Neural cell (in vitro differentiated cells): ENCODE measurements around the gene CD180.

Source experiments
- EP300 ChIP-seq: fragments of 450-650 bp; conservative IDR thresholded peaks from 2 replicates; pipeline ENCODE4 v1.6.1; 2014; ENCODE audit warnings: antibody characterized with exemption, mild to moderate bottlenecking, moderate library complexity; ENCODE audit not compliant: poor library complexity, severe bottlenecking
- EZH2 ChIP-seq: fragments of 200-600, 300-800 bp; shearing (Covaris generic), sonication (generic); IDR thresholded peaks from 2 replicates; pipeline ENCODE4 v1.6.1; 2014; ENCODE audit warnings: antibody characterized with exemption, low read length, borderline replicate concordance, mild to moderate bottlenecking; ENCODE audit not compliant: insufficient read depth, poor library complexity, severe bottlenecking
- MXI1 ChIP-seq: fragments of 450-650 bp; conservative IDR thresholded peaks from 2 replicates; pipeline ENCODE4 v1.6.1; 2014; ENCODE audit warnings: antibody characterized with exemption, mild to moderate bottlenecking; ENCODE audit not compliant: poor library complexity, severe bottlenecking
- POLR2AphosphoS5 ChIP-seq: IDR thresholded peaks from 2 replicates; pipeline ENCODE4 v1.6.1; 2012
- RAD21 ChIP-seq: fragments of 450-650 bp; conservative IDR thresholded peaks from 2 replicates; pipeline ENCODE4 v1.6.1; 2014; ENCODE audit warnings: antibody characterized with exemption, mild to moderate bottlenecking, moderate library complexity
- SMC3 ChIP-seq: fragments of 450-650 bp; conservative IDR thresholded peaks from 2 replicates; pipeline ENCODE4 v1.6.1; 2014; ENCODE audit warnings: antibody characterized with exemption, mild to moderate bottlenecking, moderate library complexity; ENCODE audit not compliant: poor library complexity
- TAF1 ChIP-seq: IDR thresholded peaks from 2 replicates; pipeline ENCODE4 v1.6.1; 2012; ENCODE audit warnings: low read depth
- TF ChIP-seq, protein P1 (sequence below): fragments of 450-650 bp; IDR thresholded peaks from 2 replicates; pipeline ENCODE4 v1.5.1; 2014; ENCODE audit warnings: antibody characterized with exemption, mild to moderate bottlenecking, moderate library complexity; ENCODE audit not compliant: poor library complexity, severe bottlenecking
- TF ChIP-seq, protein P2 (sequence below): IDR thresholded peaks from 2 replicates; pipeline ENCODE4 v1.6.1; 2012; ENCODE audit warnings: borderline replicate concordance

DNA sequence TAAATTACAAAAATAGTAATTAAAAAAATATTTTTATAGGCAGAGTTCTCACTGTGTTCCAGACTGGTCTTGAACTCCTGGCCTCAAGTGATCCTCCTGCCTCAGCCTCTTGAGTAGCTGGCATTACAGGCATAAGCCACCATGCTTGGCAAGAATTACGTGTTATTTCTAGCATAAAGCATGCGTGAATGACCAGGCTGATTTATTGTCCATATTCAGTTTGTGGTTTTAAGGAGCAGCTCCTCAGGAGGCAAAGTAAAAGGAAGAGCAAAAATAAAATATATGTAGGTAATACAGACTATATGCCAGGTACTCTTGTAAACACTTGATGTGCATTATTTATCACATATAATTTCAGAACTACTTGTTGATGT lies 7.1 kb upstream of the CD180 start:
- no peak for TF ChIP-seq EZH2
- TF ChIP-seq, protein P1, sequence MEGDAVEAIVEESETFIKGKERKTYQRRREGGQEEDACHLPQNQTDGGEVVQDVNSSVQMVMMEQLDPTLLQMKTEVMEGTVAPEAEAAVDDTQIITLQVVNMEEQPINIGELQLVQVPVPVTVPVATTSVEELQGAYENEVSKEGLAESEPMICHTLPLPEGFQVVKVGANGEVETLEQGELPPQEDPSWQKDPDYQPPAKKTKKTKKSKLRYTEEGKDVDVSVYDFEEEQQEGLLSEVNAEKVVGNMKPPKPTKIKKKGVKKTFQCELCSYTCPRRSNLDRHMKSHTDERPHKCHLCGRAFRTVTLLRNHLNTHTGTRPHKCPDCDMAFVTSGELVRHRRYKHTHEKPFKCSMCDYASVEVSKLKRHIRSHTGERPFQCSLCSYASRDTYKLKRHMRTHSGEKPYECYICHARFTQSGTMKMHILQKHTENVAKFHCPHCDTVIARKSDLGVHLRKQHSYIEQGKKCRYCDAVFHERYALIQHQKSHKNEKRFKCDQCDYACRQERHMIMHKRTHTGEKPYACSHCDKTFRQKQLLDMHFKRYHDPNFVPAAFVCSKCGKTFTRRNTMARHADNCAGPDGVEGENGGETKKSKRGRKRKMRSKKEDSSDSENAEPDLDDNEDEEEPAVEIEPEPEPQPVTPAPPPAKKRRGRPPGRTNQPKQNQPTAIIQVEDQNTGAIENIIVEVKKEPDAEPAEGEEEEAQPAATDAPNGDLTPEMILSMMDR = no peak
- no peak for TF ChIP-seq POLR2AphosphoS5
- no peak for TF ChIP-seq TAF1
- TF ChIP-seq RAD21 = no peak
- no peak for TF ChIP-seq SMC3
- no peak for TF ChIP-seq EP300
- TF ChIP-seq, protein P2, sequence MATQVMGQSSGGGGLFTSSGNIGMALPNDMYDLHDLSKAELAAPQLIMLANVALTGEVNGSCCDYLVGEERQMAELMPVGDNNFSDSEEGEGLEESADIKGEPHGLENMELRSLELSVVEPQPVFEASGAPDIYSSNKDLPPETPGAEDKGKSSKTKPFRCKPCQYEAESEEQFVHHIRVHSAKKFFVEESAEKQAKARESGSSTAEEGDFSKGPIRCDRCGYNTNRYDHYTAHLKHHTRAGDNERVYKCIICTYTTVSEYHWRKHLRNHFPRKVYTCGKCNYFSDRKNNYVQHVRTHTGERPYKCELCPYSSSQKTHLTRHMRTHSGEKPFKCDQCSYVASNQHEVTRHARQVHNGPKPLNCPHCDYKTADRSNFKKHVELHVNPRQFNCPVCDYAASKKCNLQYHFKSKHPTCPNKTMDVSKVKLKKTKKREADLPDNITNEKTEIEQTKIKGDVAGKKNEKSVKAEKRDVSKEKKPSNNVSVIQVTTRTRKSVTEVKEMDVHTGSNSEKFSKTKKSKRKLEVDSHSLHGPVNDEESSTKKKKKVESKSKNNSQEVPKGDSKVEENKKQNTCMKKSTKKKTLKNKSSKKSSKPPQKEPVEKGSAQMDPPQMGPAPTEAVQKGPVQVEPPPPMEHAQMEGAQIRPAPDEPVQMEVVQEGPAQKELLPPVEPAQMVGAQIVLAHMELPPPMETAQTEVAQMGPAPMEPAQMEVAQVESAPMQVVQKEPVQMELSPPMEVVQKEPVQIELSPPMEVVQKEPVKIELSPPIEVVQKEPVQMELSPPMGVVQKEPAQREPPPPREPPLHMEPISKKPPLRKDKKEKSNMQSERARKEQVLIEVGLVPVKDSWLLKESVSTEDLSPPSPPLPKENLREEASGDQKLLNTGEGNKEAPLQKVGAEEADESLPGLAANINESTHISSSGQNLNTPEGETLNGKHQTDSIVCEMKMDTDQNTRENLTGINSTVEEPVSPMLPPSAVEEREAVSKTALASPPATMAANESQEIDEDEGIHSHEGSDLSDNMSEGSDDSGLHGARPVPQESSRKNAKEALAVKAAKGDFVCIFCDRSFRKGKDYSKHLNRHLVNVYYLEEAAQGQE = no peak
- no peak for TF ChIP-seq MXI1
